ENCODE data around the gene ZNF827.

ZNF827 gene

DNA sequence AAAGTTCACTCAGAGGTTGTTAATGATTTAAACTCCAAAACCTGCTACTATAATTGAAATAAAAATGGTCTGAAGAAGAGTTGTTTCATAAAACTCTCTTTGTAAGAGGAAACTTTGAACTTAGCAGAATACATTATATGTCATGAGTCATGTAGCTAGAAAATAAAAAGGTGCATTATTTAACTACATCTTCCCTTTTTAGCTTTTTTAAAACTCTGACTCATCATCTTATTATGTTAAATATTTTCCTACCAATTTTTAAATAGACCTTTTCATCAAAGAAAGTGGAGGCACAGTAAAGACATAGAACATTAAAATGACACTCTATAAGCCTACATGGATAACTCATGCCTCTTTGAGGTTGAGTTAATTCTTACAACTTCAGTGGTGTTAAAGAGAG, 1.2 kb upstream of the ZNF827 start:
- in situ Hi-C loops (cut with HindIII; ENCODE audit: low sequenced_read_pairs): no loop called here
- DNase-seq (ENCODE audit: low read depth, low spot score): peak; percentile 67
- H3K4me3 ChIP-seq (ENCODE audit: low read depth, low read length): no peak overlapping the region
- TF ChIP-seq, protein P1, sequence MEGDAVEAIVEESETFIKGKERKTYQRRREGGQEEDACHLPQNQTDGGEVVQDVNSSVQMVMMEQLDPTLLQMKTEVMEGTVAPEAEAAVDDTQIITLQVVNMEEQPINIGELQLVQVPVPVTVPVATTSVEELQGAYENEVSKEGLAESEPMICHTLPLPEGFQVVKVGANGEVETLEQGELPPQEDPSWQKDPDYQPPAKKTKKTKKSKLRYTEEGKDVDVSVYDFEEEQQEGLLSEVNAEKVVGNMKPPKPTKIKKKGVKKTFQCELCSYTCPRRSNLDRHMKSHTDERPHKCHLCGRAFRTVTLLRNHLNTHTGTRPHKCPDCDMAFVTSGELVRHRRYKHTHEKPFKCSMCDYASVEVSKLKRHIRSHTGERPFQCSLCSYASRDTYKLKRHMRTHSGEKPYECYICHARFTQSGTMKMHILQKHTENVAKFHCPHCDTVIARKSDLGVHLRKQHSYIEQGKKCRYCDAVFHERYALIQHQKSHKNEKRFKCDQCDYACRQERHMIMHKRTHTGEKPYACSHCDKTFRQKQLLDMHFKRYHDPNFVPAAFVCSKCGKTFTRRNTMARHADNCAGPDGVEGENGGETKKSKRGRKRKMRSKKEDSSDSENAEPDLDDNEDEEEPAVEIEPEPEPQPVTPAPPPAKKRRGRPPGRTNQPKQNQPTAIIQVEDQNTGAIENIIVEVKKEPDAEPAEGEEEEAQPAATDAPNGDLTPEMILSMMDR (IDR thresholded peaks at IDR 0.05; ENCODE audit: low read depth, low read length): no peak

DNA sequence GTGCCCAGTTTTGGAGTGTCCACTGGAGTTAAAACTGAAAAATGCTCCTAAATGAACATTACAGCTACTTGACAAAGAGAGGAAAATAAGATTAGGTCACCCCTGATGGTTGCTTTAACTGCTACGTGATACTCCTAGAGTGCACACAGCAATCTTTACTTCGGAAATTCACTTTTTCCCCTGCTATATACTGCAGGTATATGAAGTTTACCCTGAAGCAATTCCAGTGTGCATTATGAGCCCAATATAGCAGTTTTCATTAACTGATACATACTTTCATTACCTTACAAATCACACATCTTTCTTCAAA, 773 bp upstream of the ZNF827 start:
- TF ChIP-seq, protein P1 (IDR thresholded peaks at IDR 0.05; ENCODE audit: low read depth, low read length): no peak
- H3K4me3 ChIP-seq (ENCODE audit: low read depth, low read length): no peak overlapping the region
- peak; percentile 45 for DNase-seq (ENCODE audit: low read depth, low spot score)
- in situ Hi-C loops (cut with HindIII; ENCODE audit: low sequenced_read_pairs): no loop called here

DNA sequence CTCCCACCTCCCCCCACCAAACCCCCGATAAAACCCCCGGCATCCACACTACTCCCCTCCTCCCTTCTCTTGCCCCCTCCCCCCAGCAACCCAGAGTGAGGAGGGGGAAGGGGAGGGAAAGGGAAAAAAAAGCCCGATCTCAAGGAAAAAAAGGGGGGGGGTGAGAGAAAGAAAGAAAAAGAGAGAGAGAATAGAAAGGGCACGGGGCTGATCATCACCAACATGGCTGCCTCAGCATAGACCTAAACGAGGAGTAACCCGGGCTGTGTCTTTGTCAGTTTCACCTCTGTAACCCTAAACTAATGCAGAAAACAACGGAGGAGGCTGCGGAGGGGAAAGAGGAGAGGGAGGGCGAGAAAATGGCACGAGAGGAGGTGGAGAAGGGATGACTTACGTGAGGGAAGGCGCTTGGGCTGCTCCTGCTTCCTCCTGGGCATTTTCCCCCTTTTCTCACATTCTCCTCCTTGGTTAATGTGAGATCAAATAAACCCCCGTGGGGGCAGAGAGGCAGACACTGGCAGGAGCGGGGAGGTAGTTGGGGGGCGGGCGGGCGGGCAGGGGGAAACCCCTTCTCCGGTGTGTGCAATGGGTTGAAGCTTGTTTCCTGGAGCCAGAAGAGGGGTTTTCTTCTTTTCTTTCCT, 532 bp downstream of the ZNF827 start:
- in situ Hi-C loops (cut with HindIII; ENCODE audit: low sequenced_read_pairs): no loop called here
- TF ChIP-seq, protein P1 (IDR thresholded peaks at IDR 0.05; ENCODE audit: low read depth, low read length): no peak
- H3K4me3 ChIP-seq (ENCODE audit: low read depth, low read length): peak overlapping the region; percentile 90
- DNase-seq (ENCODE audit: low read depth, low spot score): peak; percentile 52

DNA sequence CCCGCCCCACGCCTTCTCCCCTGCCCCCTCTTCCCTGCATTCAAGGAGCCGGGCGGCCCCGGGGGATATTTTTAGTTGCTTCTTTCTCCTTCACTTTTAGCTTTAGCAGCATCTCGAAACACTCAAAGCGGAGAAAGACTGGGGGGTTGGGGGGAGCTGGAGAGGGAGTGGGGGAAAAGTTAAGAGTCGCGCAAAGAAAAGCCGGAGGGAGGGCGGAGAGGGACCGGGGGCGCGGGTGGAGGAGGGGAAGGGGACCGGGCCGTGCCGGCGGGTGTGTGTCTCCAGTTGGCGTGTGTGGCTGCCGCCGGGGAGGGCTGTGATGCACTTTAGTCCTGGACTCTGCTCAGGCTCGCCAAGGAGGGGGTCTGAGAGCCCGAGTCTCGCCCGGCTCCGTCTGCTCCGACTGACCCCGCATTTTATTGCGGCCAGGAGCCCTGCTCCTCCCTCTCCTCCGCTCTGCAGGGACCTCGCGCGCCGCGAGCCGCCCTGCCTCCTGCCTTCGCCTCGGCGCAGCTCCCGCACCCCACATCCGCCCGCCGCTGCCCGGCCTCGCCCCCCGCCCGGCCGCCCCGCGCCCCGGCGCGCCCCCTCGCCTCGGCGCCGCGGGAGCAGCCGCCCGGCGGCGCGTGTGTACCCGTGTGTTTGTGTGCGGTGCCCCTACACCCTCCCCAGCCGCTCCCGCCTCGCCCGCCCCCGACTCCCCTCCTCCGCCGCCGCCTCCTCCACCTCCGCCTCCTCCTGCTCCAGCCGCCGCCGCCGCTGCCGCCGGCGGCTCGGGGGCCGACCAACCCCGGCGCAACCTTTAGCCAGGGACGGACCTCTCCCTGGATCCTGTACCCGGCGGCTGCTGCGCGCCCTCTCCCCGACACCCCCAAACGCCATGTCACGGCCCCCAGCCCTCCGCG, 1.4 kb downstream of the ZNF827 start:
- DNase-seq (ENCODE audit: low read depth, low spot score): peak; percentile 76
- peak overlapping the region; percentile 90 for H3K4me3 ChIP-seq (ENCODE audit: low read depth, low read length)
- TF ChIP-seq, protein P1 (IDR thresholded peaks at IDR 0.05; ENCODE audit: low read depth, low read length): no peak
- in situ Hi-C loops (cut with HindIII; ENCODE audit: low sequenced_read_pairs): no loop called here

DNA sequence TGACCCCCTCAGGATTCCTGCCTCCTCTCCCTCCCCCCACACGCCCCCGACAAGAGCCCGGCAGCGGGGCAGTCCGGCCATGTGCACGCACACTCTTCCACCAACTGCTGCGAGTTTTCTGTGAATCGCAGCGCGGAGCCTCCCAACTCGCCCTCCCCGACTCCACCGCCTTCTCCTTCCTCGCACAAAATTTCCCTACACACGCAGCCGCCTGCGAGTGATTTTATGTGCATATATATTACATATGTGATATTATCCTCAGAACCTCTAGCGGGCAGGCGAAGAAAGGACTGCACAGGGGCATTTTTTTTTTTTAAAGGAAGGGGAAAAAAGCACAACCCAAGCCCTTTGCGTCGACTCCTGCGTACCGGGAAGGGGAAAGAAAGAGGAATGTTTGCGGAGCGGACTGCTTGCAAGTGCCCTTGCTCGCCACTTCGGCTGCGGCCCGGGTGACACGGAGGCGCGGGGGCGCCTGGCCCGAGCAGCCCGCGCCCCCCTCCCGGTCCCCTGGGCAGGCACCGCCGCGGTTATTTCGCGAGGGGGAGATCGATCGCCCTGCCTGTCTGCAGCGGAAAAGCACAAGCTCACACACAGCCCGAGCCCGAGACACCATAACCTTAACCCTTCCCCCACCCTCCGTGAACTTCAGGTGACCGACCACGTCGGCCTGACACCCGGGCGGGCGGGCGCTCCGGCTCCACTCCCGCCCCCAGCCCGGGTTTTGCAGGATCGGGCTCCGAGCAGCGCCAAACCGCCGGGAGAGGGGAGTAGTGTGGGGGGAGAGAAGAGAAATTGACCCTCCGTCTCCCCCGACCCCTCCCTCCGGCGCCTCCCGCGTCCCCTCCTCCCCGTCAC, 2.3 kb downstream of the ZNF827 start:
- peak; percentile 81 for DNase-seq (ENCODE audit: low read depth, low spot score)
- TF ChIP-seq, protein P1 (IDR thresholded peaks at IDR 0.05; ENCODE audit: low read depth, low read length): peak; percentile 14
- in situ Hi-C loops (cut with HindIII; ENCODE audit: low sequenced_read_pairs): no loop called here
- H3K4me3 ChIP-seq (ENCODE audit: low read depth, low read length): peak overlapping the region; percentile 90
